GM12865 (cell line): Measurements from ENCODE around the gene CDH22.

Experiments
- DNase-seq: peaks from one replicate; pipeline ENCODE4 v3.0.0; 2010; ENCODE audit warnings: low read depth
- H3K4me3 ChIP-seq: 2 replicates; pipeline ENCODE4 v1.5.1; 2011; ENCODE audit warnings: mild to moderate bottlenecking, low read depth, low read length, control low read depth
- CTCF ChIP-seq: IDR thresholded peaks from 2 replicates; pipeline ENCODE4 v1.5.1; 2011; ENCODE audit warnings: low read length, control low read depth, low read depth, inconsistent platforms; ENCODE audit not compliant: insufficient read depth; ENCODE audit errors: missing control alignments

Gene CDH22

DNA sequence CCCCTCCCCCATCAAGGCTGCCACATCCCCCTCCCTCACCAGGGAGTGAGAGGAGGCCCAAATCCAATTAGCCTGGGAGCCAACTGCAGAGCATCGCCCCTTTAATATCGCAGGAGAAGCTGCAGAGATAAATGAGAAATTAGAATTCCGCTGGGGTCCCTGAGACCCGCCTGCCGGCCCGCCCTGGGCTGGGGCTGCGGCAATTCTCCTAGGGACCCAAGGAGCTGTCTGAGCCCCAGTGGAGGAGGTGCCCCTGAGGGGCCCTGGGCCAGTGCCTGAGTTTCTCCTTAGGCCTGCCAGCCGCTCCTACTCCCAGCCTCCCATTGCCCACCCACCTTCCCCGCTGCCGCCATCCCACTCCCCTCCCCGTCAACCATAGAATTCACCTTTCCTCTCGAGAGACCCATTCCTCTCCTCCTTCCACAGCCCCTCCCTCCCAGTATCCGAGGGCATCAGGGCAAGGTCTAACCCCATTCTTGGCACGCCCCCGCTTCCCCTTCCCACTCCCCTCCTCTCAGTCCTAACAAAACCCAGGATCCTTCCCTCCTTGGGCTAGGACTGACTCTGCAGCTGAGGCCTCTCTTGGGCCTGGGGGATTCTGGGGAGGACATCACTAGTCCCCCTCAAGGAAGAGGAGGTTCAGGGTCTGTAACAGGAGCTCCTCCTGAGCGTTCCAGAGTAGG lies 20.0 kb upstream of the CDH22 start:
- no peak for TF ChIP-seq CTCF
- H3K4me3 ChIP-seq: no peak overlapping the region
- DNase-seq: no peak

GRCh38 chr20:46327557-46327956 lies 19.3 kb upstream of the CDH22 start:
- TF ChIP-seq CTCF: no peak
- DNase-seq: no peak
- H3K4me3 ChIP-seq: no peak overlapping the region

DNA sequence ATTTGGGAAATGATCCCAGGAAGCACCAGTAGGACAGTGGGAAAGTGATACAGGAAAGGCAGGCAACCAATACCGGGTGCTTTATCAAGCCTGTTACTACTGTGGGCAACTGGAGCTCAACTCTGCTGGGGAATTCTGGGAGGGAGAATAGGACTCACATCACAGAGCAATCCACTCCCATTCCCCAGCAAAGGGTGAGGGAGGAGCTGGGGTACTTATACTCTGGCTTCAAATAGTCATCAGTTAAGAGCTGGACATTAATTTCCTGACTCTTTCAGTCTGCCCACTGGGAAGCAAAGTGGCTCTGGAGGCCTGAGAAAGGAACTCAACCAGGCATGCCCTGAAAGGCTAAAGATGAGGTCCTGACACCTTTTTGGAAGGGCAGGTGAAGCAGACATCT lies 17.5 kb upstream of the CDH22 start:
- no peak for DNase-seq
- no peak overlapping the region for H3K4me3 ChIP-seq
- TF ChIP-seq CTCF: no peak

- DNase-seq: peak; percentile 26
- TF ChIP-seq CTCF: peak; percentile 22
- no peak overlapping the region for H3K4me3 ChIP-seq
Measured at GRCh38 chr20:46324960-46325703, 16.8 kb upstream of the CDH22 start.

- DNase-seq: no peak
- TF ChIP-seq CTCF: no peak
- no peak overlapping the region for H3K4me3 ChIP-seq
Measured at GRCh38 chr20:46324379-46324778, 16.1 kb upstream of the CDH22 start.

DNA sequence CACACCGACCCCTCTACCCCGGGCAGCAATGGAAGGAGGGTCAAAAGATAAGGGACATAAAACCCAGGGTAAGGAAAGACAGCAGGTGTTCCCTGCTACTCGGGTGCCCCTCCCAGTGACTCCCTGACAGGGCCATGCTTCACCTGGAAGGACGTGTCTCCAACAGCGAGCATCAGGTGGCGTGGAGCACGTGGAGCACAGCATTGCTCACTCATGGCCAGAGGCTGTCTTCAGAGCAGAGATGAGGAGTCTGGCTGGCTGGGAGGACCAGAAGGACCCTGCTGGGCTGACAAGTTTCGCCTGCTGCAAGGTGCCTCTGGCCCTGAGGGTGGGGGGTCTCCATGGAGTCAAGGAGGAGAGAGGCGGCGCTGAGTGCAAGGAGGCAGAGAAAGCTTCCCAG lies 15.3 kb upstream of the CDH22 start:
- no peak overlapping the region for H3K4me3 ChIP-seq
- no peak for TF ChIP-seq CTCF
- no peak for DNase-seq
